Measurements from ENCODE around the gene ENPP3. TPM values are rescaled to one million over a fixed set of nuclear protein-coding genes. Genes with fewer than 3 reads are reported as not detected.

Gene ENPP3
- total RNA-seq, 2 experiments from 2014 or later: 1.3 to 2.3 TPM

GRCh38 chr6:131727467-131727866 lies 90.4 kb downstream of the ENPP3 start:
- no TSS peak for BruUV-seq (replicated peaks)
- no peak overlapping the region for H3K4me3 ChIP-seq (ENCODE audit: low read depth, low read length, poor library complexity, severe bottlenecking)
- POLR2A ChIA-PET: interaction anchor here (0.6 to 2.0 kb wide), 4 partner anchors 8 to 210 kb away, joined by 3 to 11 read pairs (median 4); no protein-coding TSS in a partner anchor
- CTCF ChIA-PET (ENCODE audit: unreplicated experiment): no interaction called here
- H3K79me2 ChIP-seq (ENCODE audit: insufficient read depth, low read depth, low read length): no peaks in the 10 kb centered on the region
- no peak for TF ChIP-seq EZH2phosphoT487 (IDR thresholded peaks at IDR 0.05; ENCODE audit: borderline replicate concordance, low read depth, low read length)
- TF ChIP-seq CTCF (conservative IDR thresholded peaks at IDR 0.05; ENCODE audit: low read length): no peak
- H4K20me1 ChIP-seq (ENCODE audit: insufficient read depth, low read length): no peaks in the 10 kb centered on the region
- H3K9me3 ChIP-seq (ENCODE audit: low read length): no peaks in the 10 kb centered on the region
- H3K36me3 ChIP-seq (ENCODE audit: insufficient read depth, low read length): no peaks in the 10 kb centered on the region
- H3K4me1 ChIP-seq (ENCODE audit: insufficient read depth, low read length, poor library complexity, severe bottlenecking): no peaks in the 10 kb centered on the region
- H3K9me2 ChIP-seq (ENCODE audit: insufficient read depth, low read length): no peaks in the 10 kb centered on the region
- no peak overlapping the region for H3K4me2 ChIP-seq (ENCODE audit: low read length)
- no peak overlapping the region for H3K27ac ChIP-seq (ENCODE audit: low read depth, low read length, poor library complexity, severe bottlenecking)
- intact Hi-C loops (cut with micrococcal nuclease; ENCODE audit: unreplicated experiment): no loop called here
- DNase-seq (ENCODE audit: low spot score): no peak
- no peak overlapping the region for H2AFZ ChIP-seq (ENCODE audit: low read length)

GRCh38 chr6:131727868-131728267 lies 90.8 kb downstream of the ENPP3 start:
- no TSS peak for BruUV-seq (replicated peaks)
- CTCF ChIA-PET (ENCODE audit: unreplicated experiment): no interaction called here

More at GRCh38 chr6:131727868-131728267, 90.8 kb downstream of the ENPP3 start:
- POLR2A ChIA-PET: interaction anchor here (0.6 to 2.0 kb wide), 4 partner anchors 9 to 209 kb away, joined by 3 to 11 read pairs (median 4); no protein-coding TSS in a partner anchor
- Histone ChIP-seq H3K36me3 (ENCODE audit: insufficient read depth, low read length) (no peaks in the 10 kb centered on the region), H2AFZ (ENCODE audit: low read length) (no peak overlapping the region), H3K9me3 (ENCODE audit: low read length) (no peaks in the 10 kb centered on the region), H3K79me2 (ENCODE audit: insufficient read depth, low read depth, low read length) (no peaks in the 10 kb centered on the region), H3K27ac (ENCODE audit: low read depth, low read length, poor library complexity, severe bottlenecking) (no peak overlapping the region), H3K4me1 (ENCODE audit: insufficient read depth, low read length, poor library complexity, severe bottlenecking) (no peaks in the 10 kb centered on the region), H3K4me2 (ENCODE audit: low read length) (no peak overlapping the region), H4K20me1 (ENCODE audit: insufficient read depth, low read length) (no peaks in the 10 kb centered on the region), H3K4me3 (ENCODE audit: low read depth, low read length, poor library complexity, severe bottlenecking) (no peak overlapping the region), H3K9me2 (ENCODE audit: insufficient read depth, low read length) (no peaks in the 10 kb centered on the region)
- TF ChIP-seq EZH2phosphoT487 (IDR thresholded peaks at IDR 0.05; ENCODE audit: borderline replicate concordance, low read depth, low read length) (no peak), CTCF (conservative IDR thresholded peaks at IDR 0.05; ENCODE audit: low read length) (no peak)
- intact Hi-C loops (cut with micrococcal nuclease; ENCODE audit: unreplicated experiment): no loop called here
- DNase-seq (ENCODE audit: low spot score): no peak

Measured in OCI-LY7 (cell line).